GM18861 (cell line): ENCODE data around the gene KCNAB1.

Source experiments
- ATAC-seq: cut with Tn5 transposase; IDR thresholded peaks from one replicate; pipeline ENCODE4 v1.9.1; 2021; ENCODE audit not compliant: unreplicated experiment

The KCNAB1 gene

GRCh38 chr3:156480949-156481348, 360.6 kb downstream of the KCNAB1 start:
- no peak for ATAC-seq

DNA sequence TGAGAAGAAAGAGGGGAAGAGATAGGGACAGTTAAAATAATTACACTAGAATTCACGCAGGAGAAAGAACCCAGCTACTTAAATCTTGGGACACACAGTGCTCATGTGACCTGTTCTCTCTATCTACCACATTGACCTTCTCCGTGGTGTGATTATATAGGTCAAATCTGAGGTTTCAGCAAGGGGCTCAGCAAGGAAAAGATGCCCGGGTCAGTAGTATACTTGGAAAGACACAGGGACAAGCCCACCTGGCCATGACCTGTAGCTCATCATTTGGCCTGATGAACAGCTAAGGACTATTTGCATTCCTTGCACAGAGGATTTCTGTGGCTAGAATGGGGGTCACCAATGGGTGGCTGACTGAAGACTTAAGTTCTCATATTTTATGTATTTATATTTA, 362.6 kb downstream of the KCNAB1 start:
- ATAC-seq, result no peak

DNA sequence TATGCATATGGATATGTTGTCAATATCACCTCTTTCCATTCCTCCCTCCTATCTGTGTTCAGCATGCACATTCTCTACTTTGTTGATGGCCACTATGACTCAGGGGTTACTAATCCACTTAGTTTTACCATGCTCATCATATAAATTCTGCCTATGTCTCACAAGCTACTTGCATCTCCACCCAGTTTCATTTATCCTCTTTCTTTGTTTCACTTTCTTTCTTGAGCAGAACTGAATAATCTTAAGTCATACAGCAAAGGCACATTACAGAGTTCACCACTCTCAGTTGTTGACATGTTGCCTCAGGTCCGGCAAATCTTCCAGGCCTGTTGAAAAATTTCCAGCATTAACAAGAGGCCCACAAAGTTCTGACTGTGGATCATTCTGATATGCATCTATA, 363.0 kb downstream of the KCNAB1 start:
- ATAC-seq, result peak; percentile 92

DNA sequence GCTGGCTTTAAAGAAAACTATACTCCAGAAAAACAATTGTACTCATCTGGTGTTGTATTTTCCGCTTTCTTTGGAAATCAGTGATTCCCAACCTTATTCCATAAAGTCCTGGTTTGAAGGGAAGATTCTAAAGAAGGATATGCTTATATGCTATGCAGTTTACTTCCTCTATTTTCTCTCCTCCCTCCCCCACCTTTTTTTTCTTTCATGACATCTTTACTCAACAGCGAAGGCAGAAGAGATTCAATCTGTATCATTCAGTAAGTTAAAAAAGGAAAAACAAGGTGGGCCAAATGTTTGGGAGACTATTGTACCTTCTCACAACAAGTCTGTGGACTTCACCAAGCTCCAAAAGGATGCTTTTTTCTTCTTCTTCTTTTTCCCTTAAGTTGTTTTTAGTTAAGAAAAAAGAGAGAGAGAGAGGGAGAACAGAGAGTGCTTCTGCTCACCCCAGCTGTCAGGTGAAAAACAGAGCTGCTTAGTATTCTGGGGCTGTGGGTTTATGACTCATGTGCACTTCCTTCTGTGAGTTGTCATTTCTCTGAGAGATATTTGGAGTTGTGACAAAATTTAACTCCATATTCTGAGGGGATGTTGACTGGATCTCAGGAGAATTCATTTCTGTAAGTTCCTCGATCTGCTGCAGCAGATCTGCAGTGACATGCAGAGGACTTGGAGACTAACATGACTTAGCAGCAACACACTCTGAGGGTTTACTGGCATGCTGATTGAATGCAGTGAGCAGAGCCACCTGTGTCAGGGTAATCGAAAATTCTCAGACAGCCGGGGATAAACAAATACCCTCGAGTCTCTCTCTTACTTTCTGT, 363.8 kb downstream of the KCNAB1 start:
- ATAC-seq, result peak; percentile 81

- no peak for ATAC-seq
Measured at GRCh38 chr3:156488767-156489166, 368.4 kb downstream of the KCNAB1 start.

DNA sequence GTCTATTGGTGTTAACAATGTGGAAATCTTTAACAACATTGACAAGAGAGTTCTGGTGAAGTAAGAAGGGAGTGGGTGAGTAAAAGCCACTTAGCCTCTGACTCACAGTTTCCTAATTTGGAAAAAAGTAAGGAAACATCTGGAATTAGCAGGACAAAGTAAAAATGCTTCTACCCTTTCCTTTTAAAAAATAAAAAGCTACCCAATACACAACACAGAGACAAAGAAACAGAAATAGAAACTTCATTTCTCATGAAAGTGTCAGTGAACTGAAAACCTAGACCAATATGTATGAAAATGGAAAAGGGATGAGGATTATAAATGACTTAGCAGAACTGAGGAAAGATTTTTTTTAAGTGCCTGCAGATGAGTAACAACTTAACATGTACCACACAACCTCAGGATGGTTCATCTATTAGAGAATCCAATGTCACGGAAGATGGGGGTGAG, 369.1 kb downstream of the KCNAB1 start:
- ATAC-seq, result no peak

- no peak for ATAC-seq
Measured at GRCh38 chr3:156491192-156491591, 370.8 kb downstream of the KCNAB1 start.

DNA sequence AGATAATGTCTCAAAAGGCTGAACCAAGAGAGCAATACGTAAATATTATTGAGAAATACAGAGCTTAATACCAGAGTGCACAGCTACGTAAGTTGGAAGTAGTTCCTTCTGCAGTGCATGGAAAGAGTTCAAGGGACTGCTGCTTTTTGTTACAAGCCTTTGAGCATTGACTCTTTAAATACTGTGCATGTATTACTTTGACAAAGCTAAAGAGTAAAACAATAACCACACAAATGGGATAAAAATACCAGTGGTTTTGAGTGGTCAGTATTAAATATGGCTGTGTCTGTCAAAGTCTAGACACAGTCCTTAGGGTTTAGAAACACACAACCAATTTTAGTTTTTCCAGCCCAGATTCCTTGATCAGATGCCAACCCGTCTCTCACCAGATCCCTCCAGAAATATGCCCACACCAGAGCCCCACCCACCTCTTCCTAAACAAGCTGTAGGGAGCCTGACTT, 372.5 kb downstream of the KCNAB1 start:
- ATAC-seq, result no peak

- no peak for ATAC-seq
Measured at GRCh38 chr3:156493887-156494286, 373.5 kb downstream of the KCNAB1 start.

DNA sequence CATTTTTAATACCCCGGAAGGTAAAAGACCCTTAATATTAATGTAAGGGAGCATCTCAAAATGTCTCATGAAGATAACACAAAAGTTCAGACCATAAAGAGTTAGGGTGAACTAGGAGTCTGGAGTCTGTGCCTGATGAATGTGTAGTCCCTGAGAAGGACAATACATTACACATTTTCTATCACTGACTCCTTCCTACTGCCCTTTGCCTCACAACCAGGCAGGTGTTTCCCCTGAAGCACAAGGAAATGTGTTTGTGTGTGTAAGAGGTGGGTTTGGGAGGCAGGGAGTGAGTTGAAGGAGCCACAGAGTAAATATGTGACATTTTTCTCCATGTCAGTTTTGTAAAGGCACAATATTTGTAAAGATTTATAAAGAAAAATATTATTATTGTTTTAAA, 375.4 kb downstream of the KCNAB1 start:
- no peak for ATAC-seq

GRCh38 chr3:156497326-156497725, 376.9 kb downstream of the KCNAB1 start:
- no peak for ATAC-seq

DNA sequence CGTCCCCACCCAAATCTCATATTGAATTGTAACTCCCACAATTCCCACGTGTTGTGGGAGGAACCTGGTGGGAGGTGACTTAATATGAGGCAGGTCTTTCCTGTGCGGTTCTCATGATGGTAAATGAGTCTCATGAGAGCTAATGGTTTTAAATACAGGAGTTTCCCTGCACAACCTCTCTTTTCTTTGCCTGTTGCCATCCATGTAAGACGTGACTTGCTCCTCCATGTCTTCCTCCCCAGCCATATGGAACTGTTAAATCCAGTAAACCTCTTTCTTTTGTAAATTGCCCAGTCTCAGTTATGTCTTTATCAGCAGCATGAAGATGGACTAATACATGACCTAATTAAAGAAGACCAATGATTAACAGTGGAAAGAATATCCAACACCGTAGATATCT, 377.9 kb downstream of the KCNAB1 start:
- no peak for ATAC-seq

DNA sequence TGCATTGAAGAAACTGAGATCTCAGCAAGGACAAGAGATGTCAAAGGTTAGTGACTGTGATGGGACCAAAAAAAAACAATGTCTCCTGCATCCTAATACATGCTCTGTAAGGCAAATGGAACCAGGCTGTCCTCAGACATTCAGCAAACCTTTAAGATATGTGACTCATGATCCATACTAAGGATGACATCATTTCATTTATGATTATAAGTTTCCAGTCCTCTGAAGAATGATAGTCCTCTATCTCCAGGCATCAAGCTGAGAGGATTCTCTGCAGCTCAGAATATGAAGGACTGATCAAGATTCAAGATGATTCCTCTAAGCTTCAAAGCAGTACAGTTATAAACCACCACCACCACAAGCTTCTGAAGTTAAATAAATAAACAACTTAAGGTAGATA, 386.9 kb downstream of the KCNAB1 start:
- ATAC-seq, result no peak

GRCh38 chr3:156509189-156510174, 389.1 kb downstream of the KCNAB1 start:
- peak; percentile 80 for ATAC-seq

DNA sequence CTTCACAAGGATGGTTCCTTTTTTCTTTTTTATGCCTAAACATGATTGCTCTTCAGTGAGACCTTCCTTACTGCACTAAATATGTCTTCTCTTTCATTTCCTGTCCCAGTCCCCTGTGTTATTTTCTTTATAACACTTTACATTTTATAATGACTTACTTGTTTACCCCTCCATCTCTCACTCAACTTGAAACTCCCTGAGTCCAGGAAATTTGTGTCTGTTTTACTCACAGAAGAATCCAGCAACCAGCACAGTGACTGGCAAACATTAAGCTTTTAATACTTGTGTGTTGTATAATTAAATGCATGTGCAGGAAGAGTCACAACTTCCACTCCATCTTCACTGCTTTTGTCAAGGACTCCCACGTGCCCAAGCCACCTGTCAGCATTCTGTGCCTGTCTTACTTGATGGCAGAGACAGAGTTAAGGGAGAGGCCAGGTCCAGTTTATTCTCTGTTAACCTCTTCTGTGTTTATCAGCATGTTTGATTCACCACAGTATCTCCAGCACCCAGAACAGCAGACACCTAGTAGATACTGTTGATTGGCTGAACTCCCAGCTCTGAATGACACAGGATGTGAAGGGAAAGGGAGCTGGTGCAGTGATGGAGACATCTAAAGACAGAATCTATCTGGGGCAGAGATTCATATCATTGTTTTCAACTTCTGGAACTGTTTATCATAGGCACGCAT, 391.8 kb downstream of the KCNAB1 start:
- no peak for ATAC-seq

DNA sequence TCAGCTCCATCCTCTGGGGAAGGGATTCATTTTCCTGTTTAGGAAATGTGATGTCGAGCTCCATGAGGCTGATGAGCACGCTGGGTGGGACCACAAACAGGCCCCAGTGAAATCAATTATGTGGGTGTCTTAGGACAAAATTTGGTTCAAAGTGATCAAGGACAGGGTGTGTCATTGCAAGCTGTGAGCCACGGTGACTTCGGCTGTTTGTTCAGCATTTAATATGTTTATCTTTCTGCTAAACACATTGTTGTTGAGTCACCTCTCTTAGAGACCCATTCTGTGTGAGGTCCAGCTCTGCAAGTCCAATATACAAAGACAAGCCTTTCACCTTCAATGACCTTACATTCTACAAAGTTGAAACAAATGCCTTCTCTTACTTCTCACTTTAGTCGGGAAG, 393.2 kb downstream of the KCNAB1 start:
- ATAC-seq, result no peak

- no peak for ATAC-seq
Measured at GRCh38 chr3:156516284-156516683, 395.9 kb downstream of the KCNAB1 start.

GRCh38 chr3:156516961-156517360, 396.6 kb downstream of the KCNAB1 start:
- ATAC-seq, result no peak

GRCh38 chr3:156518726-156519125, 398.3 kb downstream of the KCNAB1 start:
- ATAC-seq, result no peak

- peak; percentile 84 for ATAC-seq
Measured at GRCh38 chr3:156519758-156520162, 399.4 kb downstream of the KCNAB1 start.

- no peak for ATAC-seq
Measured at GRCh38 chr3:156522673-156523072, 402.3 kb downstream of the KCNAB1 start.
